Measurements from ENCODE around the gene CLCF1.
"Not testable (repeated sequence)": the region's sequence is repeated elsewhere in the genome, so short reads cannot be mapped to it uniquely, and the experiment has no call there.

CLCF1 gene

GRCh38 chr11:67320011-67320410, 53.4 kb downstream of the CLCF1 start:
- intact Hi-C loops (cut with DNase I): no loop called here
- no peak for DNase-seq

GRCh38 chr11:67318876-67319275, 54.5 kb downstream of the CLCF1 start:
- DNase-seq: peak in 1 of 42 donors; percentile 22
- intact Hi-C loops (cut with DNase I): not testable (repeated sequence)

GRCh38 chr11:67317888-67318555, 55.4 kb downstream of the CLCF1 start:
- intact Hi-C loops (cut with DNase I): loop anchor here (2.0 kb wide), 1 partner anchor 53 kb away; no protein-coding TSS in a partner anchor

GRCh38 chr11:67317205-67317887, 56.1 kb downstream of the CLCF1 start:
- peak; percentile 92 to 100 (median 98) for DNase-seq
- intact Hi-C loops (cut with DNase I): loop anchor here (2.0 kb wide), 1 partner anchor 53 kb away; no protein-coding TSS in a partner anchor

More at GRCh38 chr11:67317888-67318555, 55.4 kb downstream of the CLCF1 start:
- peak in 31 of 42 donors; percentile 15 to 62 (median 43) for DNase-seq

GRCh38 chr11:67316882-67317204, 56.6 kb downstream of the CLCF1 start:
- no peak for DNase-seq

GRCh38 chr11:67315325-67315909, 58.0 kb downstream of the CLCF1 start:
- no peak for DNase-seq
- intact Hi-C loops (cut with DNase I): no loop called here

More at GRCh38 chr11:67316882-67317204, 56.6 kb downstream of the CLCF1 start:
- intact Hi-C loops (cut with DNase I): loop anchor here (2.0 kb wide), 1 partner anchor 52 kb away; no protein-coding TSS in a partner anchor

- DNase-seq: no peak
- intact Hi-C loops (cut with DNase I): no loop called here
Observed at GRCh38 chr11:67314218-67314617, 59.2 kb downstream of the CLCF1 start.
